ENCODE results near the gene RBBP6. TPM values are rescaled to one million over a fixed set of nuclear protein-coding genes. Genes with fewer than 3 reads are reported as not detected.

Gene RBBP6
- total RNA-seq, 1 experiment from 2014 or later: 54.8 TPM

GRCh38 chr16:24609417-24609739 lies 70.0 kb downstream of the RBBP6 start:
- Histone ChIP-seq H2AK5ac (ENCODE audit: insufficient read length, low read length) (no peak overlapping the region), H3K4ac (ENCODE audit: low read depth, low read length) (no peak overlapping the region), H3K56ac (ENCODE audit: insufficient read length, low read depth, low read length) (no peak overlapping the region), H3K18ac (ENCODE audit: insufficient read length, low read depth, low read length) (no peak overlapping the region), H3K23ac (ENCODE audit: insufficient read length, low read depth, low read length) (no peak overlapping the region), H3K27ac (ENCODE audit: insufficient read length, low read depth, low read length) (no peak overlapping the region), H2BK120ac (ENCODE audit: low read depth, low read length, poor library complexity, severe bottlenecking) (no peak overlapping the region), H3K27me3 (ENCODE audit: insufficient read depth, low read length) (no peaks in the 10 kb centered on the region), H2AFZ (ENCODE audit: low read length) (no peak overlapping the region), H3K14ac (ENCODE audit: insufficient read depth, low read length) (no peak overlapping the region), H2BK20ac (ENCODE audit: low read depth, low read length, poor library complexity, severe bottlenecking) (no peak overlapping the region), H2BK15ac (ENCODE audit: low read depth, low read length) (no peak overlapping the region), H4K20me1 (ENCODE audit: control insufficient read depth, insufficient read depth, insufficient read length) (no peaks in the 10 kb centered on the region), H3T11ph (ENCODE audit: low read length) (no peak overlapping the region), H4K8ac (replicated peaks; ENCODE audit: insufficient read length, low read depth, low read length) (no peak overlapping the region), H4K91ac (ENCODE audit: insufficient read length, low read depth, low read length) (no peak overlapping the region), H2BK5ac (ENCODE audit: insufficient read length, low read length) (no peak overlapping the region), H3K9ac (ENCODE audit: extremely low read depth, insufficient read length, low read length) (no peak overlapping the region), H3K23me2 (ENCODE audit: insufficient read length, low read depth, low read length, poor library complexity, severe bottlenecking) (peaks cover 4% of the 10 kb centered on the region), H3K9me3 (ENCODE audit: control insufficient read depth, low read depth, low read length) (no peaks in the 10 kb centered on the region), H3K4me2 (ENCODE audit: insufficient read depth, insufficient read length, low read length) (peak overlapping the region; percentile 60), H3K79me2 (ENCODE audit: insufficient read depth, low read length) (no peaks in the 10 kb centered on the region), H3K79me1 (ENCODE audit: insufficient read depth, low read depth, low read length, poor library complexity, severe bottlenecking) (no peaks in the 10 kb centered on the region), H4K5ac (ENCODE audit: insufficient read length, low read depth, low read length) (no peak overlapping the region), H2BK12ac (ENCODE audit: insufficient read length, low read depth, low read length) (no peak overlapping the region), H3K4me1 (ENCODE audit: insufficient read depth, low read length) (no peaks in the 10 kb centered on the region)
- H3K4me1 Mint-ChIP-seq: peaks cover 14 to 20% of the 10 kb centered on the region in 2 experiments
- H3K4me3 Mint-ChIP-seq: peak overlapping the region; percentile 70 to 84
- WGBS (ENCODE audit: extremely low coverage, insufficient read length, low lambda C conversion rate): no CpG with 5 or more reads among the region's 4 CpGs
- no peaks in the 10 kb centered on the region for H3K36me3 Mint-ChIP-seq (ENCODE audit: insufficient read depth in 1 of 3, low read depth in 3 of 3)
- no peak overlapping the region for H3K27ac Mint-ChIP-seq
- no peak for DNase-seq
- no peaks in the 10 kb centered on the region for H3K9me3 Mint-ChIP-seq
- TF ChIP-seq CTCF (conservative IDR thresholded peaks at IDR 0.05): no peak
- H3K27me3 Mint-ChIP-seq (ENCODE audit: low read depth): peaks cover 66% of the 10 kb centered on the region

All from H9 (cell line).